Left renal pelvis (tissue), 4 donors: ENCODE data around the gene FGFR2. TPM values are rescaled to one million over a fixed set of nuclear protein-coding genes. Genes with fewer than 3 reads are reported as not detected.

Experiments used
- DNase-seq, 4 donors: peaks; one replicate each; pipeline ENCODE4 v3.0.0-alpha.2; 2013; ENCODE audit warnings: low read depth in 4 of 4, low spot score in 3 of 4
- polyA plus RNA-seq, 4 donors: library from polyadenylated mRNA; unstranded; fragments of 120-200 nt; gene quantifications; one replicate each; pipeline ENCODE4 v1.2.1, GENCODE V29; 2013; ENCODE audit not compliant: insufficient read length in 4 of 4

FGFR2 gene
- 100 to 1,000 TPM in 3 of 4 donors, 10 to 100 TPM in 1; 47.0 to 107 (median 104) TPM for polyA plus RNA-seq

GRCh38 chr10:121598263-121599249, at the start of gene FGFR2:
TSS of gene FGFR2 (minus strand) at chr10:121598444. CDS start at chr10:121593817, 4,627 bp downstream.
- peak; percentile 64 to 79 (median 76) for DNase-seq

DNA sequence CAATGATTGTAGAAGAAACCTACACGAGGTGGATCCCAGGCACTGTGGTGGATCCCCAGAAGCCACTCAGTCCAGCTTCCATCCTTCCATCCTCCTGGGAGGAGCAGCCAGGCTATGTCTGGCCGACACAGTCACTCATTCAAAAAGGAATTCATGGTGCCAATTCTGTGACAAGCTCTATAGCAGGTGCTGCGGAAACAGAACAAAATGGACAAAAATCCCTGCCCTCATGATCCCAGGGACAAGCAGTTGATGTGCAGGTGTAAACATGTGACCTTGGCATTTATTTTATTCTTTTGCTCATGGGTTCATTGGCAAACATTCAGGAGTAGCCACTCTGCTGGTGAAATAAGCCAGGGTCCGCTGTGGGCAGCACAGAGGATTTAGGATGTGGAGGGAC, 49.2 kb upstream of the FGFR2 start:
- no peak for DNase-seq

DNA sequence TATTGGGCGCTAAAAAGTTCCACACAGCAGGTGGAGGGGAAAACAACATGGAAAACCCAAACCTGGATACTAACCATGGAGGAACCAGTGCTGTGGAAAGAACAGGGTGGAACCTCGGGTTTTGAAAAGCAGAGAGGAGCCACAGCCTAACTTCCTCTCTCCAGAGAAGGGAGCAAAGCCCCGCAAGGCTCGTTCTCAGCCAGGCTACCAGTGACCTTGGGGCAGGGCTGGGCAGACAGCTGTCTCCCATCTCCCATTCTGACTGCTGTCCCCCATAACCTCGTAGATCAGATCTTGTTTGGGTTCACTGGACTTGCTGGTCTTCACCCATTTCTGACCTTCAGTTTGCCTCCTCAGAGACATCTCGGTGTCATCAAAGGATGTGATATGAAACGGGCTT, 47.5 kb upstream of the FGFR2 start:
- no peak for DNase-seq

GRCh38 chr10:121644501-121644900, 46.3 kb upstream of the FGFR2 start:
- DNase-seq, result no peak

GRCh38 chr10:121640266-121640665, 42.0 kb upstream of the FGFR2 start:
- DNase-seq, result no peak

DNA sequence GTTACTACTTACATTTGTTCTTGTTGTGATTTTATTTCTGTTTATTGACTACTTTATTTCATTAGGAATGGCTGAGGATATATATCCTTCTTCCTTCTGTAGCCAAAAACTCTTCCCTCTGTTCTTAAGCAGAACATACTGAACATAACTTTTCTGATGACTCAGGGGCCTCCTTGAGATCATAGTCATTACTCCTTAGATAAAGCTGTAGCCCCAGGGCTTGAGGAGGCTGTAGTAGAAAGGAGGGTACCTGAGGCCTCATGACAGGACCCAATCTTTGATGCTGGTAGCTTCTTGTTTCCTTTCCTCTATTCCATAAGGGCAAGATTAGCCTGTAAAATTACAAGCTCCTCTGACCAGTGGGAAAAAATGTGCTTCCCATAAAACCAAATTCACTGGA, 41.2 kb upstream of the FGFR2 start:
- DNase-seq, result no peak

GRCh38 chr10:121637437-121637836, 39.2 kb upstream of the FGFR2 start:
- no peak for DNase-seq

- DNase-seq, result no peak
Measured at GRCh38 chr10:121633056-121633455, 34.8 kb upstream of the FGFR2 start.

DNA sequence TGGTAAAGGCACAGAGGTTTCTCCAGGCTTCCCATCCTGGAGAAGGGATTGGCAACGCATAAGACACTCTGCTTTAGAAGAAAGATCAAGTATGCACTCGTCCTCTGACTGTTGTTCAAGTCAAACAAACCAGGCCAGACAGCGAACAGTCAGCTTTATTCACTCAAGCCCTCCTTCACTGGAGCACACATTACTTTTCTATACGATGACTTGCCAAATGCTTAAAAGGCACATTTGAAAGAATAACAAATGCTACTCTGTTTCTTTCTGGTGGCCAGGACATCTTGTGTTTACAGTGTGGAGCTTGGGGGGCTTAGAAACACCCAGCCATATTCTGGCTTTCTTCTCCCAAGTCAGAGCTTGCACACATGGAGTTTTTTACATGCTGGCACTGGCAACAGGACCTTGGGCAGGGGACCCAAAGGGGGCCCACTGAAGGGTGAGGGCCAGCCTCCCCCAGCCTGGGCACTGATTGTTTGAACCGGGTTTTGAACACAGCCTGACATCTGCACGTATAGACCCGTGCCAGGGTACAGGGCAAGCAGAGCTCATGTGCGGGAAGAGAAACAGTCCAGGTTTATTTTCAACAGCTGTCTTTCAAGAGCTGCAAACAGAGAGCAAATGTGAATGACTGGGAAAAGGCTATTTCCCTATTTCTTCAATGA, 33.3 kb upstream of the FGFR2 start:
- no peak for DNase-seq

DNA sequence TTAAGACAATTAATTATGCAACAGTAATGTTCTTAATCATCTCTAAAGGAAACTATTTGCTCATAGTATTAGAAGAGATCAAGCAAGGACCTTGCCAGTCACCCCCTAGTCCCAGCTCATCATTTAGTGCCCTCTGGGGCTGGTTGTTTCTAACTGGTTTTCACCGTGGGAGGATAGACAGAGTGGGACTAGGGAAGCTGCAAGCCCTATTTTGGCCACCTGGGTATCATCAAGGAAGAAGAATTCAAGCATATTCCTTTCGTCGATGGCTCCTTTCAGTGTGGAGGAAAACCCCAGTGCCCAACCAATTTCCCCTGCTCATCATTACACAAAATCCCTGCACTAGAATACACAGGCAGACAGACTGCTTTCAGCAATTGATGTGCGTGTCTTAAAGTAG, 30.6 kb upstream of the FGFR2 start:
- no peak for DNase-seq

- no peak for DNase-seq
Measured at GRCh38 chr10:121627876-121628581, 29.8 kb upstream of the FGFR2 start.

DNA sequence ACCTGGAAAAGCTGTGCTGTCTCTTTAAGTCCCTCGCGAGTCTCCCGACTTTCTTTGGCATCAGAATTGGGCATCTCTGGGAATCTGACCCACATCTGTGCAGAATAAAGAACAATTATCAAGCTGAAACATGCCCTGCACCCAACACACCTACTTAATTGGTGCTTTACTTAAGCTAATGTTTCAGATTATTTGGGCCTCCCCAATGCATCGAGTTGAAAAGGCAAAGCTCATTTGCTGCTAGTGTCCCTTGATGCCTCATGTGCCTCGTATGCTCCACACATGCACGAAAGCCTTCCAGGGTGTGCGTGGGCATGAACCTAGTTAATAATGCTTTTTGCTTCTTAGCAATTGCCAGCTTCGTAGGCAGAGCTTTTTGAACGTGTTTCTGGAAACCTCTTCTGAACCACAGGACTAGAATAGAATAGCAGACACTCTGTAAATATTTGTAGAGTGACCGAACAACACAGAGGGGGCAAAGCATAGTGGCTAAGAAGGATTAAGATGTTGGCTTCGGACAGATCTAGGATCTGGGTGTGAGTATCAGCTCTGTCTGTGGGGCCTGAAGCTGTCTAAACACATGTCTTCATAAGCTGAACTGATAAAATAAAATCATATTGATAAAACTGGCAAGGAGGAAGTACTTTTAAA, 26.7 kb upstream of the FGFR2 start:
- no peak for DNase-seq

- no peak for DNase-seq
Measured at GRCh38 chr10:121618906-121619305, 20.7 kb upstream of the FGFR2 start.

DNA sequence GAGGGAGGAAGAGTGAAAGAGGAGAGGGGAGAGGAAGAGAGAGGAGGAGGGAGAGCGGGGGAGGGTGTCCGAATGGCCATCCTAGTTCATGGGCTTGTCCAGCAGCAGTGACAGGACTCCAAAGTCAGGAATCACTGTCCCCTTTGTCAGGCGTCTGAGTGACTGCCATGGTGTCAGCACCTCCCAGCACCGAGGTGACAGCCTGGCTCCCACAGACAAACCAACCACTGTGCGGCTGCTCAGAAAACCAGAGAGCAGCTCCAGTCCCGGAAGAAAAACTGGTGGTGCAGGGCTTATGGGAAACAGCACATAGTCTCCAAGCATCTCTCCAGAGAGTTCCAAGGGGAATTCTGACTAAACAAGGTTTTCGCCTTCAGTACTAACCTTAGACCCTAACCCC, 18.9 kb upstream of the FGFR2 start:
- no peak for DNase-seq

- DNase-seq, result no peak
Measured at GRCh38 chr10:121616291-121616690, 18.0 kb upstream of the FGFR2 start.

GRCh38 chr10:121615836-121616235, 17.6 kb upstream of the FGFR2 start:
- DNase-seq, result no peak

DNA sequence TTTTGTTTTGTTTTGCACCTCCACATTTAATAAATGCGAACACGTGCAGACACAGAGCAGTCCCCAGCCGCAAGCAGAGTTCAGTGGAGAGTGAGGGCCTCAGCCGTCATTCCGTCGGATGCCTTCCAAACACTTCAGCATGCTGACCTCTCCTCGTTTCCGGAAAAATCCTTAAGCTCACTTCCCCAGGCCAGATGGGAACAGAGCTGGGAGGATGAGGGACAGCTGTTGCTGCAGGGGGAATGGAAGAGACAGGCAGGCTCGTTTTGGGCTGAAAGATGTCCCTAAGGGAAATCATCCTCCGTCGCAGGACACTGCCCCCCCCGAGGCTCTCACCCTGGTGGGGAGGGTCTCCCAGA, 17.2 kb upstream of the FGFR2 start:
- DNase-seq, result peak in 1 of 4 donors; percentile 58

GRCh38 chr10:121614613-121615434, 16.6 kb upstream of the FGFR2 start:
- DNase-seq, result no peak

DNA sequence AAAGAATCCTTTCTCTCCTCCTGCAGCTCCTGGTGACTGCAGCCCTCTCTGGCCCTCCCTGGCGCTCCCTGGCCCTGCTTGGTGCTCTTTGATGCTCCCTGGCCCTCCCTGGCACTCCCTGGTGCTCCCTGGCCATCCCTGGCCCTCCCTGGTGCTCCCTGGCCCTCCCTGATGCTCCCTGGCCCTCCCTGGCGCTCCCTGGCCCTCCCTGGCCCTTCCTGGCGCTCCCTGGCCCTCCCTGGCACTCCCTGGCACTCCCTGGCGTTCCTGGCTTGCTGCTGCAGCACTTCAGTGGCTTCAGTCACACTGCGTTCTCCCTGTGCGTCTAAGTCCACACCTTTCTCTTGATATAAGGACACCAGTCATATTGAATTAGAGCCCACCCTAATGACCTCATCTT, 15.2 kb upstream of the FGFR2 start:
- no peak for DNase-seq
